GM19025 (cell line): ENCODE results near the gene ASXL1.
"Not testable (repeated sequence)": the region's sequence is repeated elsewhere in the genome, so short reads cannot be mapped to it uniquely, and the experiment has no call there.

Experiments
- ATAC-seq: cut with Tn5 transposase; IDR thresholded peaks from one replicate; pipeline ENCODE4 v1.9.1; 2021; ENCODE audit warnings: mild to moderate bottlenecking, low read depth, moderate library complexity; ENCODE audit not compliant: unreplicated experiment

Gene ASXL1

GRCh38 chr20:32357869-32358631 lies at the start of gene ASXL1:
Gene ASXL1, plus strand, starts transcription at chr20:32358331. Its CDS starts 445 bp downstream, at chr20:32358776.
- peak; percentile 65 for ATAC-seq

- no peak for ATAC-seq
Measured at GRCh38 chr20:32312718-32313424, 45.3 kb upstream of the ASXL1 start.

- no peak for ATAC-seq
Measured at GRCh38 chr20:32314768-32315167, 43.4 kb upstream of the ASXL1 start.

- ATAC-seq: no peak
Measured at GRCh38 chr20:32315399-32315798, 42.7 kb upstream of the ASXL1 start.

GRCh38 chr20:32315891-32316290 lies 42.2 kb upstream of the ASXL1 start:
- no peak for ATAC-seq

- no peak for ATAC-seq
Measured at GRCh38 chr20:32316667-32317066, 41.5 kb upstream of the ASXL1 start.

GRCh38 chr20:32319100-32319499 lies 39.0 kb upstream of the ASXL1 start:
- no peak for ATAC-seq

GRCh38 chr20:32320305-32320704 lies 37.8 kb upstream of the ASXL1 start:
- no peak for ATAC-seq

- ATAC-seq: no peak
Measured at GRCh38 chr20:32321390-32321789, 36.7 kb upstream of the ASXL1 start.

GRCh38 chr20:32322260-32322659 lies 35.9 kb upstream of the ASXL1 start:
- not testable (repeated sequence) for ATAC-seq

GRCh38 chr20:32323761-32324160 lies 34.4 kb upstream of the ASXL1 start:
- ATAC-seq: not testable (repeated sequence)

- no peak for ATAC-seq
Measured at GRCh38 chr20:32325706-32326503, 32.2 kb upstream of the ASXL1 start.

GRCh38 chr20:32326504-32326845 lies 31.7 kb upstream of the ASXL1 start:
- ATAC-seq: no peak

- ATAC-seq: no peak
Measured at GRCh38 chr20:32327087-32327681, 30.9 kb upstream of the ASXL1 start.

- no peak for ATAC-seq
Measured at GRCh38 chr20:32329817-32330554, 28.1 kb upstream of the ASXL1 start.

GRCh38 chr20:32330555-32330897 lies 27.6 kb upstream of the ASXL1 start:
- ATAC-seq: no peak

- no peak for ATAC-seq
Measured at GRCh38 chr20:32332614-32333013, 25.5 kb upstream of the ASXL1 start.

- peak; percentile 54 for ATAC-seq
Measured at GRCh38 chr20:32333181-32333987, 24.7 kb upstream of the ASXL1 start.
